ENCODE measurements around the gene PRDX4.
"Not testable (repeated sequence)": the region's sequence is repeated elsewhere in the genome, so short reads cannot be mapped to it uniquely, and the experiment has no call there.

Gene PRDX4

DNA sequence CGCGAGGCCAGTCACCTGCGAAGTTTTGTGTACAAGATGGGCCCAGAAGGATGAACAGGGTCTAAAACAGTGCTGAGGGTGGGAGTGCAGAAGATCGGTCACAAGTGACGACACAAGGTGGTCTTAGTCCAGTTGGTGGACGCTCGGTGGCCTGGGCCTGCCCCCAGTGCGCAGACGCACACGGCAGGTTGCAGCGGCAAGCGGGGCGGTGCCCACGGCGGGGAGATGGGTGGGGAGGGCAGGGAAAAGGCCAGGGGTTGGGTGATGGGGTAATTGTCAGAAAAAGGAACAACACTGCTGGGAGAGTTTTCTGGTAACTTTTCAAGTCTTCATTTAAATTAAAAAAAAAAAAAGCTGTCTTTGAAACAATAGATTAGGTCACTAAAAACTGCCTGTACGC, 1.0 kb upstream of the PRDX4 start:
- in situ Hi-C loops (cut with MboI; ENCODE audit: low pct_unique_long_range_greater_than_20kb, low sequenced_read_pairs): no loop called here

DNA sequence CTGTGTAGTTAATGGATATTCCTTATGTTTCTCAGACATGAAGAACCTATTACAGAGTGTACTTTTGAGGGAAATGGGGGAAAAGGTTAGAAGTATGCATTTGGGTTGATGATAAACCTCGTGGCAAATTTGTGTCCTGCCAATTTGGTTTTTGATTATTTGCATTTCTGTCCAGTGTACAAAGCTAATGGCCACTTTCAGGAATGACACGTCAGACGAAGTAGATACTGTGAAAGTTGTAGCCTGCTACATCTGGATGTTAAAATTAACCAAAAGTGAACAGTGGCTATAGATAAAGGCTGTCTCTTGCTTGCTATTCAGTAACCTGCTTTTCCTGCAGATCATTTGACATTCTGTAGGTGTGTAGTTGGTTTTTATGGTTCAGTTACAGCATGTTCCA, 1.0 kb downstream of the PRDX4 start:
- in situ Hi-C loops (cut with MboI; ENCODE audit: low pct_unique_long_range_greater_than_20kb, low sequenced_read_pairs): no loop called here
- peak; percentile 17 for DNase-seq

More for the DNA sequence above, 1.0 kb upstream of the PRDX4 start:
- DNase-seq: no peak

DNA sequence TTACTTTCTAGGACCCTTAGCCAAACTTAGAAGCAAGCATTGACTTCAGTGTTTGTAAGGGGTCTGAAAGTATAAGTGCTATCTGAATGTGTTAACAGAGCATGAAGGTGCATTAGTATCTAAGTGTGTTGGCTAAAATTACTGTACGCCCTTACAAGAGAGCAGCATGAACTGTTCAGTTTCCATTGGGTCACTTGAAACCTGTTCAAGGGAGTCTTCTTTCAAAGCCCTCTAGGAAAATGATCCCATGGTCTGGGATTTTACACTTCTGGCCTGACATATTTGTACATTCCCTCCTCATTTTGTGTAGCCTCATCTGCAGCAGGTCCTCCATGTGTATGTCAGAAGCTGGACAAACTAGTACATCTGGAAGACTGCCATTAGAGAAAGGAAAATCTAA, 3.2 kb downstream of the PRDX4 start:
- in situ Hi-C loops (cut with MboI; ENCODE audit: low pct_unique_long_range_greater_than_20kb, low sequenced_read_pairs): no loop called here
- no peak for DNase-seq

DNA sequence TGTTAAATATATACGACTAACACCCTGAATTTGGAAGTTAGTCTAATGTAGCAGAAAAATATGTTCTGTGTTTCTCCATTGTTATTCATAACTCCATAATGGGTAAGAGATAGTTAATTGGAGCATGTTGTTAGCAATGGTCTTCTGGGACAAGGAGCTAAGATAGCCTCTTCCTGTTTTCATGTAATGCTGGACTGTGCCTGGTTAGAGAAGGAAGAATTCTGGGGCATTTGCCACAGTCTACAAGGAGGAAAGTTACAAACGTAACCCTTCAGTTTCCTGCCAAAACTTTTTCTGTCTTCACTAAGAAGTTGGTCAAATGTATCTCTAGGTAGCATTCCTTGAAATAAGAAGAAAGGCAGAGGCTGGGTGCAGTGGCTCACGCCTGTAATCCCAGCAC, 5.8 kb downstream of the PRDX4 start:
- in situ Hi-C loops (cut with MboI; ENCODE audit: low pct_unique_long_range_greater_than_20kb, low sequenced_read_pairs): no loop called here

DNA sequence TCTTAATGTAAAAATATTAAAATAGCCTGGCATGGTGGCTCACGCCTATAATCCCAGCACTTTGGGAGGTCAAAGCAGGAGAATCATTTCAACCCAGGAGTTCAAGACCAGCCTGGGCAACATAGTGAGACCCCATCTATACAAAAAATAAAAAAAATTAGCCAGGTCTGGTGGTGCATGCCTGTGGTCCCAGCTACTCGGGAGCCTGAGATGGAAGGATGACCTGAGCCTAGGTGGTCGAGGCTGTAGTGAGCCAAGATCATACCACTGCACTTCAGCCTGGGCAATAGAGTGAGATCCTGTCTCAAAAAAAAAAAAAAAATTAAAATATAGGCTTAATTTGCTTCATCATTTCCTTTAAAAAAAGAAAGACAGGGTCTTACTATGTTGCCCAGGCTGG, 9.2 kb downstream of the PRDX4 start:
- in situ Hi-C loops (cut with MboI; ENCODE audit: low pct_unique_long_range_greater_than_20kb, low sequenced_read_pairs); DNase-seq: not testable (repeated sequence)

More for the DNA sequence above, 5.8 kb downstream of the PRDX4 start:
- DNase-seq: no peak

- in situ Hi-C loops (cut with MboI; ENCODE audit: low pct_unique_long_range_greater_than_20kb, low sequenced_read_pairs): loop anchor here (10.0 kb wide), 1 partner anchor 213 kb away; the partner anchor contains the start of genes APOO and CXorf58
These were observed 24.9 kb downstream of the PRDX4 start for GRCh38 chrX:23692166-23692565.

DNA sequence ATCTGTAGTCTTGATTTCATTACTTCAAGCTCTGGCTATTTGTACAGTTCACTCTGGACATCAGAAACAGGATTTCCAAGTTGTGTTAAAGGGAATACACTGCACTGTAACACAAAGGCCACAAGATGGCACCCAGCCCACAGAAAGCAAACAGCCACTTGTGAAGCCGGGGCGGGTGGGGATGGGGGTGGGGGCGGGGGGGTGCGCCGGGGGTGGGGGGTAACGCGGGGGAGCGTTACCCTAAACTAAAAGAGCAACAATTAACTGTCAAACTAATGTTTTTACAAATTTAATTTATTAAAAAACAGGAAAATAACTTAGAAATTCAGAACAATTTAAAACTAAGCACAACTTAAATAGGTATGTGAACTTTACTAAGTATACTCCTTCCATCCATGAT, 27.3 kb downstream of the PRDX4 start:
- DNase-seq: peak; percentile 55
- in situ Hi-C loops (cut with MboI; ENCODE audit: low pct_unique_long_range_greater_than_20kb, low sequenced_read_pairs): loop anchor here (10.0 kb wide), 1 partner anchor 210 kb away; the partner anchor contains the start of genes APOO and CXorf58

More at GRCh38 chrX:23692166-23692565, 24.9 kb downstream of the PRDX4 start:
- no peak for DNase-seq

DNA sequence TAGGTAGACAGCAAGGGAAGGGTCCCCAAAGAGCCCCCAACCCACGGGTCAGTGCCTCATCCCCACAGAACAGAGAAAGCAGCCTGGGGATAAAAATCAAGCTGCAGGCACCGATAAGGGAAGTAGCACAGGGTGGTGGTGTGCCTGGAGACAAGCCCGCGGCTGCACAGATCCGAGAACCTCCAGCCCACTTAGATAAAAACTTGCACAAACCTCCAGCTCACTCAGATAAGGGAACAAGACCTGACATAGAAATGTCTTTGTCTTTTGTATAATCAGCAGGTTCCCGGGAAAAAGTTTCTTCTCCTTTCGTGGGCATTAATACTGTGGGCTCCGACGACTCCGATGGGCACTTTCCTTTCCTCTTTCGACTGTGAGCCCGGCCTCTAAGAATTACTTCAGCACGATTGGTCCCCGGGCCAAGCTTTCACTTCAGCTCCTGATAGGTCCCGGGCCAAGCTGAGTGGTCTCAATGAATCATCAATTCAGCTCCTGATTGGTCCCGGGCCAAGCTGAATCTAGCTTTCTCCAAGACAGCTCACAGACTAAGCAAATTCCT, 32.4 kb downstream of the PRDX4 start:
- DNase-seq: peak; percentile 86
- in situ Hi-C loops (cut with MboI; ENCODE audit: low pct_unique_long_range_greater_than_20kb, low sequenced_read_pairs): loop anchor here (10.0 to 25.0 kb wide), 2 partner anchors 113 to 205 kb away; partner anchors contain the start of genes APOO and CXorf58

- no peak for DNase-seq
- in situ Hi-C loops (cut with MboI; ENCODE audit: low pct_unique_long_range_greater_than_20kb, low sequenced_read_pairs): loop anchor here (25.0 kb wide), 1 partner anchor 108 kb away; no protein-coding TSS in a partner anchor
These were observed 37.4 kb downstream of the PRDX4 start for GRCh38 chrX:23704673-23705206.

DNA sequence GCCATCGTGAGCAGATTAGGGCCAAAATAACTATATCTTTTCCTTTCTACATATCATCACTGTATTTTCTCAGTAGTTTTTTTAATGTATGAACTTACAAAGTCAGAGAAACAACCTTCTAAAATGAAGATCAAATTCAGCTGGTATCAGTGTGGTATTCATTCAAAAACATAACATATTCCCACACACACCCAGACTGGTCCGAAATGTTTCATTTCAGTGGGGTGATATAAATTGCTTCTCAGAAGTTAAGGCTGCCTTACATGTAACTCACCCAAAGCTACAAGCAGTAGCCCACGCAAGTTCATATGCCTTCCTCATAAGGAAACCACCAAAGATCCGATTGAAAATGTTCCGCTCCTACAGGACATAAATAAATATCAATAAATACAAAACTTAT, 37.9 kb downstream of the PRDX4 start:
- no peak for DNase-seq
- in situ Hi-C loops (cut with MboI; ENCODE audit: low pct_unique_long_range_greater_than_20kb, low sequenced_read_pairs): loop anchor here (25.0 kb wide), 1 partner anchor 107 kb away; no protein-coding TSS in a partner anchor

DNA sequence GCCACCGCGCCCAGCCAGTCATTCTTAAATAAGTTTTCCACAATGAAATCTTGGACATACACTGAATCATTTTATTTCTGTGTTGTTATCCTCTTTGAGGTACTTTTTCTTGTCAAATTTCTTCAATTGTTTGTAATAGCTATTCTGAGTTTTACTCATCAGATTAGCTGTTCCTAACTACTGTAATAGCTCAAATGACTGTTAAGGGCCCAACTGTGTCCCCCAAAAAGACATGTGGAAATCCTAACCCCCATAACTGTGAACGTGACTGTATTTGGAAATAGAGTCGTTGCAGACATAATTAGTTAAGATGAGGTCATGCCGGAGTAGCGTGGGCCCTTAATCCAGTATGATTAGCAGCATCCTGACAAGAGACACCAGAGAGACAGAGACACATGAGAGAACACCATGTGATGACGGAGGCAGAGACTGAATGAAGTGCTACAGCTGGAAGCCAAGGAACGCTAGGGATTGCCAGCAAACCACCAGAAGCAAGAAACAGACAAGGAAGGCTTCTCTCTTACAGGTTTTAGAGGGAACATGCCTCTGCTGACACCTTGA, 52.9 kb downstream of the PRDX4 start:
- no peak for DNase-seq
- in situ Hi-C loops (cut with MboI; ENCODE audit: low pct_unique_long_range_greater_than_20kb, low sequenced_read_pairs): loop anchor here (25.0 kb wide), 1 partner anchor 92 kb away; no protein-coding TSS in a partner anchor

DNA sequence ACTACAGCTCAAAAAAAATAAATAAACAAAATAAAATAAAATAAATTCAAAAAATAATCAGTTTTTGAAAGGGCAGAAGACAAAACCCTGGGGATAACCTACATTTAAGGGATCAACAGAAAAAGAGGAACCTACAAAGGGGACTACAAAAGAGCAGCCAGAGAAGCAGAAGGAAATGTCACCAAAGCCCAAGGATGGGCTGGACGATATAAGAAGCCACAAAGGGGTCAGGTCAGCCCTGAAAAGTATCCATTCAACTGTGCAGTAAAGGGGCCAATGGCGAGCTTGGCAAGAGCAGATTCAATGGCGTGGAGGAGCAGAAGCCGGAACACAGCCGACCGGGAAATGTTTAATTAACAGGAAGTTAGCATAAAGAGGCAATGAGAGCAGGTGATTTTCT, 58.9 kb downstream of the PRDX4 start:
- DNase-seq: peak; percentile 88
- in situ Hi-C loops (cut with MboI; ENCODE audit: low pct_unique_long_range_greater_than_20kb, low sequenced_read_pairs): no loop called here

DNA sequence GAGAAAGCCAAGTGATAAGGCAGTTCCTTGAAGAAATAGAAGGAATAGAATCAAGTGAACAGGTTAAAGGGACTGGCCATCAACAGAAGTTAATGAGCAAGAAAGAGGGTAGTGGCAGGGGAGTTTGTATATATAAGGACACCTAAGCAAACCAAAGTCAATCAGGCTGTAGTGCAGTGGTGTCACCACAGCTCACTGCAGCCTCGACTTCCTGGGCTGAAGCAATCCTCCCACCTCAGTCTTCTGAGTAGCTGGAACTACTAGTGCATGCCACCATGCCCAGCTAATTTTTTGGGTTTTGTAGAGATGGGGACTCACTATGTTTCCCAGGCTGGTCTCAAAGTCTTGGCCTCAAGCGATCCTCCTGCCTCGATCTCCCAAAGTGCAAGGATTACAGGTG, 59.9 kb downstream of the PRDX4 start:
- peak; percentile 9 for DNase-seq
- in situ Hi-C loops (cut with MboI; ENCODE audit: low pct_unique_long_range_greater_than_20kb, low sequenced_read_pairs): no loop called here

GRCh38 chrX:23729214-23729613, 61.9 kb downstream of the PRDX4 start:
- no peak for DNase-seq
- in situ Hi-C loops (cut with MboI; ENCODE audit: low pct_unique_long_range_greater_than_20kb, low sequenced_read_pairs): no loop called here

- in situ Hi-C loops (cut with MboI; ENCODE audit: low pct_unique_long_range_greater_than_20kb, low sequenced_read_pairs): no loop called here
- no peak for DNase-seq
These were observed 64.7 kb downstream of the PRDX4 start for GRCh38 chrX:23731951-23732350.

DNA sequence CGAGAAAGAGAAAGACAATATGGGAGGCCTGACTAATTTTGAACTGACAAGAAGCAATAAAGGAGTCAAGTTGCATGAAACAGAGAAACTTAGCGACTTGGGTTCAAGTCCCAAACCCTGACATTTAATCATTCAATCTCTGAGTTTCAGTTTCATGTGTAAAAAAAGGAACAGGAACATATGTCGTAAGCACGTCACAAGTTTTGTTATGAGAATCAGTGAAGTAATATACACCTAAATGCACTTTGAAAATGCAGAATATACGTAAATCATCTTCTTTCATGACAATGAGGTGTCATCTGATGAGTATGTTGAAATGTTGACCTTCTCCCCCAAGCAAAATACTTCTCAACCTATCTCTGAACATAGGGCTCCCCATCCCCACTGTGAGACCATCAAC, 65.4 kb downstream of the PRDX4 start:
- no peak for DNase-seq
- in situ Hi-C loops (cut with MboI; ENCODE audit: low pct_unique_long_range_greater_than_20kb, low sequenced_read_pairs): no loop called here
